ENCODE measurements around the gene GLCCI1.
A peak's percentile ranks its signal among the peaks of the same experiment; 100 is the strongest.

Gene GLCCI1

GRCh38 chr7:7996568-7996967, 28.0 kb downstream of the GLCCI1 start:
- no peak for TF ChIP-seq CTCF (conservative IDR thresholded peaks at IDR 0.05; ENCODE audit: low read depth, low read length)
- DNase-seq (ENCODE audit: low read depth) = peak; percentile 45
- no peak overlapping the region for H3K4me3 ChIP-seq (ENCODE audit: low read depth, low read length)

- DNase-seq (ENCODE audit: low read depth) = no peak
- TF ChIP-seq CTCF (conservative IDR thresholded peaks at IDR 0.05; ENCODE audit: low read depth, low read length) = no peak
Measured at GRCh38 chr7:8000315-8000941, 31.8 kb downstream of the GLCCI1 start.

GRCh38 chr7:8003077-8003476, 34.5 kb downstream of the GLCCI1 start:
- no peak overlapping the region for H3K4me3 ChIP-seq (ENCODE audit: low read depth, low read length)
- TF ChIP-seq CTCF (conservative IDR thresholded peaks at IDR 0.05; ENCODE audit: low read depth, low read length) = no peak
- no peak for DNase-seq (ENCODE audit: low read depth)

More at GRCh38 chr7:8000315-8000941, 31.8 kb downstream of the GLCCI1 start:
- H3K4me3 ChIP-seq (ENCODE audit: low read depth, low read length) = no peak overlapping the region

- TF ChIP-seq CTCF (conservative IDR thresholded peaks at IDR 0.05; ENCODE audit: low read depth, low read length) = no peak
- H3K4me3 ChIP-seq (ENCODE audit: low read depth, low read length) = no peak overlapping the region
- no peak for DNase-seq (ENCODE audit: low read depth)
Measured at GRCh38 chr7:8005279-8005678, 36.7 kb downstream of the GLCCI1 start.

- TF ChIP-seq CTCF (conservative IDR thresholded peaks at IDR 0.05; ENCODE audit: low read depth, low read length) = no peak
- no peak overlapping the region for H3K4me3 ChIP-seq (ENCODE audit: low read depth, low read length)
- DNase-seq (ENCODE audit: low read depth) = no peak
Measured at GRCh38 chr7:8014399-8014798, 45.8 kb downstream of the GLCCI1 start.

GRCh38 chr7:8015100-8015745, 46.6 kb downstream of the GLCCI1 start:
- no peak for TF ChIP-seq CTCF (conservative IDR thresholded peaks at IDR 0.05; ENCODE audit: low read depth, low read length)
- DNase-seq (ENCODE audit: low read depth) = no peak
- no peak overlapping the region for H3K4me3 ChIP-seq (ENCODE audit: low read depth, low read length)

GRCh38 chr7:8015746-8016120, 47.1 kb downstream of the GLCCI1 start:
- no peak overlapping the region for H3K4me3 ChIP-seq (ENCODE audit: low read depth, low read length)
- no peak for DNase-seq (ENCODE audit: low read depth)
- no peak for TF ChIP-seq CTCF (conservative IDR thresholded peaks at IDR 0.05; ENCODE audit: low read depth, low read length)

Measured in choroid plexus epithelial cell (primary cell).